Measurements from ENCODE around the gene PRIMA1. TPM values are rescaled to one million over a fixed set of nuclear protein-coding genes. Genes with fewer than 3 reads are reported as not detected.

PRIMA1 gene
- total RNA-seq = not detected

- CTCF ChIA-PET = interaction anchor here (0.6 kb wide), 1 partner anchor 763 kb away, joined by 3 read pairs; no protein-coding TSS in a partner anchor
- intact Hi-C loops (cut with micrococcal nuclease) = no loop called here
- H3K27me3 Mint-ChIP-seq (ENCODE audit: low read depth) = peaks cover 55% of the 10 kb centered on the region
- H3K36me3 Mint-ChIP-seq (ENCODE audit: low read depth) = no peaks in the 10 kb centered on the region
- DNase-seq = no peak
- no peak within 1 kb of the TSS for H3K27ac Mint-ChIP-seq
- H3K4me3 Mint-ChIP-seq = no peak within 1 kb of the TSS
- H3K9me3 Mint-ChIP-seq = no peaks in the 10 kb centered on the region
- H3K4me1 Mint-ChIP-seq (ENCODE audit: low read depth) = peaks cover 10% of the 10 kb centered on the region
Measured at GRCh38 chr14:93788293-93788542, at the start of gene PRIMA1. Gene PRIMA1 (minus strand): TSS chr14:93788485. CDS start chr14:93787718, 767 bp downstream.

DNA sequence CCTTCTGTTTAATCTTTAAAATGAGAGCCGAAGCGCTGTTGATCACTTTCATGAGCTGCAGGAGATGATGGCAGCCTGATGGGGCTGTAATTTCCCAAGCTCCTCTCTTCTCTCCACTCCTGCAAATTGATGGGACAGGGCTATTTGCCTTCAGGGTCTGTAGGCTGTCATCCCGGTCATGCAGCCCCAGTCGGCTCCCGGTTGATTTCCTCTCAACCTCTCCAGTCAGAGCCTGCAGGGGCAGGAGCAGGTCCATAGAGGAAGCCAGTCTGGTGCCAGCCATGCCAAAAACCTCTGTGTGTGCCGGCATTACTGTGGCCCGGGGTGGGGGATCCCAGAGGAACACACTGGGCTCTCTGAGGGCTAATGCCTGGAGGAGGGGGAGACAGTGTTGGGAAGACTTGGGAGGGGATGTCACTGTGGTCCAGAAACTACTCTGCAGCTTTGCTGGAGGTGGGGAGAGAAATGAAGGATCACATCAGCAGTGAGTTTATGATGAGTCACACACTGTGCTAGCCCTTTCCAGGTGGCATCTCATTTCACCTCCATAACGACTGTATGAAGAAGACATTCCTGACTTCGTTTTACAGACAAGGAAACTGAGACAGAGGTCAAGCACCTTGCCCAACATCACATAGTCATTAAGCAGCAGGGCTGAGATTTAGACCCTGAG lies 46.5 kb upstream of the PRIMA1 start:
- CTCF ChIA-PET = no interaction called here
- no peak overlapping the region for H3K4me3 Mint-ChIP-seq
- H3K4me1 Mint-ChIP-seq (ENCODE audit: low read depth) = peaks cover 5% of the 10 kb centered on the region
- peaks cover 6% of the 10 kb centered on the region for H3K9me3 Mint-ChIP-seq
- no peaks in the 10 kb centered on the region for H3K36me3 Mint-ChIP-seq (ENCODE audit: low read depth)
- peaks cover 21% of the 10 kb centered on the region for H3K27me3 Mint-ChIP-seq (ENCODE audit: low read depth)
- no peak for DNase-seq
- no peak overlapping the region for H3K27ac Mint-ChIP-seq
- intact Hi-C loops (cut with micrococcal nuclease) = no loop called here

- H3K4me1 Mint-ChIP-seq (ENCODE audit: low read depth) = no peaks in the 10 kb centered on the region
- intact Hi-C loops (cut with micrococcal nuclease) = no loop called here
- H3K4me3 Mint-ChIP-seq = no peak overlapping the region
- DNase-seq = no peak
- CTCF ChIA-PET = no interaction called here
- peaks cover 6% of the 10 kb centered on the region for H3K9me3 Mint-ChIP-seq
- H3K27me3 Mint-ChIP-seq (ENCODE audit: low read depth) = peaks cover 19% of the 10 kb centered on the region
- no peaks in the 10 kb centered on the region for H3K36me3 Mint-ChIP-seq (ENCODE audit: low read depth)
- H3K27ac Mint-ChIP-seq = no peak overlapping the region
Measured at GRCh38 chr14:93832665-93833064, 44.4 kb upstream of the PRIMA1 start.

GRCh38 chr14:93832081-93832480 lies 43.8 kb upstream of the PRIMA1 start:
- no peaks in the 10 kb centered on the region for H3K4me1 Mint-ChIP-seq (ENCODE audit: low read depth)
- H3K36me3 Mint-ChIP-seq (ENCODE audit: low read depth) = no peaks in the 10 kb centered on the region
- peaks cover 15% of the 10 kb centered on the region for H3K27me3 Mint-ChIP-seq (ENCODE audit: low read depth)
- H3K4me3 Mint-ChIP-seq = no peak overlapping the region
- H3K27ac Mint-ChIP-seq = no peak overlapping the region
- no peak for DNase-seq
- peaks cover 6% of the 10 kb centered on the region for H3K9me3 Mint-ChIP-seq
- CTCF ChIA-PET = no interaction called here
- intact Hi-C loops (cut with micrococcal nuclease) = no loop called here

GRCh38 chr14:93830753-93831461 lies 42.6 kb upstream of the PRIMA1 start:
- no peak overlapping the region for H3K27ac Mint-ChIP-seq

GRCh38 chr14:93829839-93830481 lies 41.7 kb upstream of the PRIMA1 start:
- H3K9me3 Mint-ChIP-seq = no peaks in the 10 kb centered on the region
- no peaks in the 10 kb centered on the region for H3K36me3 Mint-ChIP-seq (ENCODE audit: low read depth)
- H3K4me3 Mint-ChIP-seq = no peak overlapping the region
- H3K27ac Mint-ChIP-seq = no peak overlapping the region
- CTCF ChIA-PET = interaction anchor here (0.6 kb wide), 1 partner anchor 1484 kb away, joined by 3 read pairs; no protein-coding TSS in a partner anchor
- no peaks in the 10 kb centered on the region for H3K4me1 Mint-ChIP-seq (ENCODE audit: low read depth)
- intact Hi-C loops (cut with micrococcal nuclease) = no loop called here
- DNase-seq = no peak
- peaks cover 17% of the 10 kb centered on the region for H3K27me3 Mint-ChIP-seq (ENCODE audit: low read depth)

More at GRCh38 chr14:93830753-93831461, 42.6 kb upstream of the PRIMA1 start:
- intact Hi-C loops (cut with micrococcal nuclease) = no loop called here
- Mint-ChIP-seq H3K9me3 (peaks cover under 1% of the 10 kb centered on the region), H3K27me3 (ENCODE audit: low read depth) (peaks cover 16% of the 10 kb centered on the region), H3K36me3 (ENCODE audit: low read depth) (no peaks in the 10 kb centered on the region), H3K4me1 (ENCODE audit: low read depth) (no peaks in the 10 kb centered on the region), H3K4me3 (no peak overlapping the region)
- CTCF ChIA-PET = no interaction called here
- DNase-seq = no peak

DNA sequence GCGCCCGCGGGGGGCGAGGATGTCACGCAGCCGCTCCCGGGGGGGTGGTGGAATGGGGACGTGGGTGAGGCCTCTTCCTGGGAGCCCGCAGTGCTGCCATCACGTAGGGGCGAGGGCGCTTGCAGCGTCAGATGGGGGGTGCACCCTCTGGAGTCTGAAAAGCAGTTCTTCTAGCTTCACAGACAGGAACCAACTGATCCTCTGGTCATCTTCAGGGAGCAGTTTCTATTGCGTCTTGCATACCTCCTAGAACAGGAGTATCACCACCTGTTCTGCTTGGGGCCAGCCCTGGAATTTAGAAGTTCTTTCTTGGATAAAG lies 36.9 kb upstream of the PRIMA1 start:
- Mint-ChIP-seq H3K27me3 (ENCODE audit: low read depth) (peaks cover 14% of the 10 kb centered on the region), H3K36me3 (ENCODE audit: low read depth) (no peaks in the 10 kb centered on the region), H3K9me3 (no peaks in the 10 kb centered on the region), H3K4me3 (no peak overlapping the region), H3K27ac (no peak overlapping the region), H3K4me1 (ENCODE audit: low read depth) (no peaks in the 10 kb centered on the region)
- intact Hi-C loops (cut with micrococcal nuclease) = no loop called here
- no peak for DNase-seq
- CTCF ChIA-PET = no interaction called here

DNA sequence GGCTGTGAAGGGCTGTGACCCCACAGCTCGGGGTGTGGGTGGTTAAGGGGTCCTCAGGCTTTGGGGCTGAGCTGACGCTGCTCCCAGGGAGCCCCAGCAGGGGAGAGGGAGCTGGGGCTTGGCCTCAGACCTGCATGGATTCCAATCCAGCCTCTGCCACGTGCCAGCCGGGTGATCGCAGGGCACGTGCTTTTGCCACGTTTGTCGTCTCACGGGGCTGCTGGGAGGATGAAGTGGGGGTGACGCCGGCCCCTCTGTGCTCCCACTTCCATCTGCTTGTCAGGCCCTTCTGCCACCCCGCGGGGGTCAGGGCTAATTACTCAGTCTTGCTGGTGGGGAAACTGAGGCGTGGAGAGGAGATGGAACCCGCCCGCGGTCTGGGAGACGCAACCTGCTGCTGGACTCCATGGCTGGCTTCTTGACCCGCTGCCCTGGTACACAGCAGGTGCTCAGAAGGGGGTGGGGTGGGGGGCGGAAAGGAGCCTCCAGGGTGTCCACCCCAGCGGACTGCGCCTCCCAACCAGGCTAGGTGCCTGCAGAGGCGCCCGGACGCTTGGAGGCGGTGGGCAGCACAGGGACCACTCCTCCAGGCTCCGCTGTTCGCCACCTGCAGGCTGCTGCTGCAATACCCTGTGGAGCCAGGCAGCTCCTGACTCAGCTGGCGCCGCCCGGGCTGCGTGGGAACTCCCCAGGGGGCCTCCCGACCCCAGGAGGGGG lies 36.4 kb upstream of the PRIMA1 start:
- Mint-ChIP-seq H3K4me1 (ENCODE audit: low read depth) (no peaks in the 10 kb centered on the region), H3K27ac (no peak overlapping the region), H3K36me3 (ENCODE audit: low read depth) (no peaks in the 10 kb centered on the region), H3K4me3 (no peak overlapping the region), H3K27me3 (ENCODE audit: low read depth) (peaks cover 14% of the 10 kb centered on the region), H3K9me3 (no peaks in the 10 kb centered on the region)
- DNase-seq = no peak
- CTCF ChIA-PET = no interaction called here
- intact Hi-C loops (cut with micrococcal nuclease) = no loop called here

GRCh38 chr14:93824076-93824475 lies 35.8 kb upstream of the PRIMA1 start:
- Mint-ChIP-seq H3K4me1 (ENCODE audit: low read depth) (no peaks in the 10 kb centered on the region), H3K27me3 (ENCODE audit: low read depth) (peaks cover 14% of the 10 kb centered on the region), H3K9me3 (no peaks in the 10 kb centered on the region), H3K4me3 (no peak overlapping the region), H3K36me3 (ENCODE audit: low read depth) (no peaks in the 10 kb centered on the region), H3K27ac (no peak overlapping the region)
- CTCF ChIA-PET = no interaction called here
- intact Hi-C loops (cut with micrococcal nuclease) = no loop called here
- DNase-seq = no peak

DNA sequence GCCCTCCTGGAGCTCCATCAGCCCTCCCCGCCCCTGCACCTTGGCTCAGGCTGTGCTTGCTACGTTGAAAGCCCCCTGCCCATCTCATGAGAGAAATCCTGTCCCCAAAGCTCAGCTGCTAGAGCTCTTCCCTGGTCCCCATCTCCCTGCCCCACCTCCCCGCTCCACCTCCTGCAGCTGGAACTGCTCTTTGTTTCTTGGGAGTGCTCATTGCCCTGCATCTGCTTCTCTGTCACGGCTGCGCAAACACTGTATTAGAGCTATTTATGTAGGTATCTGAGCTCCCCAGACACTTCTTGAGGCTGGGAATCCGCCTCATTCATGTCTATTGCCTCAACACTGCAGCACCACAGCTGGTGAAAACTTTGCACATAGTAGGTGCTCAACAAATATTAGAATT lies 32.8 kb upstream of the PRIMA1 start:
- Mint-ChIP-seq H3K36me3 (ENCODE audit: low read depth) (no peaks in the 10 kb centered on the region), H3K27me3 (ENCODE audit: low read depth) (peaks cover 11% of the 10 kb centered on the region), H3K4me1 (ENCODE audit: low read depth) (no peaks in the 10 kb centered on the region), H3K9me3 (peaks cover 2% of the 10 kb centered on the region), H3K27ac (no peak overlapping the region), H3K4me3 (no peak overlapping the region)
- intact Hi-C loops (cut with micrococcal nuclease) = no loop called here
- no peak for DNase-seq
- CTCF ChIA-PET = no interaction called here

DNA sequence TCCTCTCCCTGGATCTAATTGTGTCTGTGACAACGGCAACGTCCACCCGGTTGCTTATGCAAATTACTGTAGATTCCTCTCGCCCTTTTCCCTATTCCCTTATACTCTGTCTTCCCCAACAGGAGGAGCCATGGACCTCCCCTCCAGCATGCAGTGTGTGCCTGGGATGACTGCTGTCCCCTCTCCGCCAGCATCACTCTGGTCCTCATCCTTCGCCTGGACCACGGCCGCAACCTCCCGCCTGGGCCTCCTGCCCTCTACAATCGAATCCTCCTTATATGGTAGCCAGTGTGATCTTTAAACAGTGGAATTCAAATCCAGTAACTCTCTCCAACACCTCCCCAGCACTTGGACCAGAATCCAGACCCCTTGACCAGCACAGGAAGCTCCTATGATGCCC lies 30.6 kb upstream of the PRIMA1 start:
- H3K27ac Mint-ChIP-seq = no peak overlapping the region
- peaks cover 4% of the 10 kb centered on the region for H3K27me3 Mint-ChIP-seq (ENCODE audit: low read depth)
- intact Hi-C loops (cut with micrococcal nuclease) = no loop called here
- CTCF ChIA-PET = no interaction called here
- no peaks in the 10 kb centered on the region for H3K36me3 Mint-ChIP-seq (ENCODE audit: low read depth)
- H3K9me3 Mint-ChIP-seq = peaks cover 19% of the 10 kb centered on the region
- H3K4me3 Mint-ChIP-seq = no peak overlapping the region
- no peak for DNase-seq
- H3K4me1 Mint-ChIP-seq (ENCODE audit: low read depth) = no peaks in the 10 kb centered on the region

DNA sequence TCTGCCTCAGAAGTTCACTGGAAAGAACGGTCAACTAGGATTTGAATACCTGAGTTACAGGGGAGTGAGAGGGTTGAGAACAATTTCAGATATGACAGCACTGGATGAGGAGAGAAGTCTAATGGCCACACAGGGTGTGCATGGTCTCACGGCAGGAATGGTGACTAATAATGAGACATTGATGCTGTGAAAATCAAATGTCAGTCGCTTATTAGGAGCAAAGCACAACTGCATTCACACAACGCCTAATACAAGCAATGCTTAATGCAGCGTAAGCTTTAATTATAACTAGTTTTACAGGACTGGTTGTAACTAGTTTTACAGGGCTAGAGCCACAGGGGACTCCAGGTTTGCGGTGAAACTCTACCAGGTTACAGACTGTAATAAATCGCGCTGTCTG lies 23.4 kb upstream of the PRIMA1 start:
- Mint-ChIP-seq H3K27me3 (ENCODE audit: low read depth) (peaks cover 13% of the 10 kb centered on the region), H3K36me3 (ENCODE audit: low read depth) (no peaks in the 10 kb centered on the region), H3K4me3 (no peak overlapping the region), H3K4me1 (ENCODE audit: low read depth) (peaks cover 2% of the 10 kb centered on the region), H3K9me3 (peaks cover 30% of the 10 kb centered on the region), H3K27ac (no peak overlapping the region)
- CTCF ChIA-PET = interaction anchor here (1.2 kb wide), 1 partner anchor 8 kb away, joined by 4 read pairs; no protein-coding TSS in a partner anchor
- intact Hi-C loops (cut with micrococcal nuclease) = no loop called here
- no peak for DNase-seq

All from activated naive CD4-positive, alpha-beta T cell treated with anti-CD3 and anti-CD28 coated beads for 36 hours (primary cell).